ENCODE data around the gene UBE2E1. TPM values are rescaled to one million over a fixed set of nuclear protein-coding genes. Genes with fewer than 3 reads are reported as not detected.

UBE2E1 gene
- total RNA-seq, 2 donors from 2014 or later, result 41.2 to 53.3 TPM

DNA sequence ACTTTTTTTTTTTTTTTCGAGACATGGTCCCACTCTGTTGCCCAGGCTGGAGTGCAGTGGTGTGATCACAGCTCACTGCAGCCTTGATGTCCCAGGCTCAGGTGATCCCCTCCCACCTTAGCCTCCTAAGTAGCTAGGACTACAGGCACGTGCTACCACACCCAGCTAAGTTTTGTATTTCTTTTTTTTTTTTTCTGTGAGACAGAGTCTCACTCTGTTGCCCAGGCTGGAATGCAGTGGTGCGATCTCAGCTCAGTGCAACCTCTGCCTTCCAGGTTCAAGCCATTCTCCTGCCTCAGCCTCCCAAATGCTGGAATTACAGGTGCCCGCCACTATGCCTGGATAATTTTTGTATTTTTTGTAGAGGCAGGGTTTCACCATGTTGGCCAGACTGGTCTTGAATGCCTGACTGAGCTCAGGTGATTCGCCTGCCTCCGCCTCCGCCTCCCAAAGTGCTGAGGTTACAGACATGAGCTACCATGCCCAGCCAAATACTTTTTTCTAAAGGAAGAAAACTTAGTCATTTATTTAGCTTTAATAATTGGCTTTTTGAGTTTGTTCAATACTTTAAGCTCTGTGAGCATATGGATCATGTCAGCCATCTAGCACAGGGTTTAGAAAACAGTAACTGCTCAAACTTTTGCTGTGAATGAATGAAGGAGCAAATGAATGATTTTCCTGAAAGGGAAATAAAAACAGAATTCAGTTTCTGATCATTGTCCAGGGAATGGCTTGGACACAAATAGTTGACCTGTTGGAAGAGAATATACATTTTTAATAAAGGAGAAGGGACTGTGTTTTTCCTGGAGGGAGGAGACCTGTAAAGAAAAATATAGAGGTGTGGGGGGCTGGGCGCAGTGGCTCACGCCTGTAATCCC lies 26.0 kb downstream of the UBE2E1 start:
- no peak for DNase-seq (ENCODE audit: low spot score)
- no peak for TF ChIP-seq CTCF (IDR thresholded peaks at IDR 0.05)
- no peak for ATAC-seq (ENCODE audit: insufficient number of reproducible peaks, low FRiP score, low read depth)
- H3K27me3 ChIP-seq (replicated peaks; ENCODE audit: insufficient read depth), result no peaks in the 10 kb centered on the region
- H3K4me3 ChIP-seq, result no peak overlapping the region
- no peaks in the 10 kb centered on the region for H3K9me3 ChIP-seq
- H3K4me1 ChIP-seq (ENCODE audit: control insufficient read depth in 1 of 2, low read depth in 2 of 2), result peaks cover 13 to 19% of the 10 kb centered on the region in 2 donors
- no peaks in the 10 kb centered on the region for H3K36me3 ChIP-seq
- no peak overlapping the region for H3K27ac ChIP-seq

- no peak for ATAC-seq (ENCODE audit: insufficient number of reproducible peaks, low FRiP score, low read depth)
- DNase-seq (ENCODE audit: low spot score), result no peak
- no peak for TF ChIP-seq CTCF (IDR thresholded peaks at IDR 0.05)
Observed at GRCh38 chr3:23832523-23832922, 26.8 kb downstream of the UBE2E1 start.

GRCh38 chr3:23834082-23834870 lies 28.5 kb downstream of the UBE2E1 start:
- TF ChIP-seq CTCF (IDR thresholded peaks at IDR 0.05), result no peak
- Histone ChIP-seq H3K9me3 (no peaks in the 10 kb centered on the region), H3K27ac (no peak overlapping the region), H3K4me3 (no peak overlapping the region), H3K4me1 (ENCODE audit: control insufficient read depth in 1 of 2, low read depth in 2 of 2) (peaks cover 22 to 23% of the 10 kb centered on the region in 2 donors), H3K36me3 (no peaks in the 10 kb centered on the region), H3K27me3 (replicated peaks; ENCODE audit: insufficient read depth) (no peaks in the 10 kb centered on the region)
- DNase-seq (ENCODE audit: low spot score) (no peak), ATAC-seq (ENCODE audit: insufficient number of reproducible peaks, low FRiP score, low read depth) (no peak)

More at GRCh38 chr3:23832523-23832922, 26.8 kb downstream of the UBE2E1 start:
- Histone ChIP-seq H3K9me3 (no peaks in the 10 kb centered on the region), H3K27ac (no peak overlapping the region), H3K36me3 (no peaks in the 10 kb centered on the region), H3K4me1 (ENCODE audit: control insufficient read depth in 1 of 2, low read depth in 2 of 2) (peaks cover 21 to 22% of the 10 kb centered on the region in 2 donors), H3K4me3 (no peak overlapping the region), H3K27me3 (replicated peaks; ENCODE audit: insufficient read depth) (no peaks in the 10 kb centered on the region)

DNA sequence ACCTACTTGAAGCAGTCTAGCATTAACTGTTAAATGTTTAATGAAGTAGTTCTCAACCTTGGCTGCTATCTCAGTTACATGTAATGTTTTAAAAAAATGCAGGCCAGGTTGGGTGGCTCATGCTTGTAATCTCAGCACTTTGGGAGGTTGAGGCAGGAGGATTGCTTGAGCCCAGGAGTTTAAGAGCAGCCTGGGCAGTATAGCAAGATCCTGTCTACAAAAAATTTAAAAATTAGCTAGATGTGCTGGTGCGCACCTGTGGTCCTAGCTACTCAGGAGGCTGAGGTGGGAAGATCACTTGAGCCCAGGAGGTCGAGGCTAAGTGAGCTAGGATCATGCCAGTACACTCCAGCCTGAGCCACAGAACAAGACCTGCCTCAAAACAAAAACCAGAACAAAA lies 29.3 kb downstream of the UBE2E1 start:
- Histone ChIP-seq H3K4me1 (ENCODE audit: control insufficient read depth in 1 of 2, low read depth in 2 of 2) (peaks cover 18 to 23% of the 10 kb centered on the region in 2 donors), H3K27ac (no peak overlapping the region), H3K27me3 (replicated peaks; ENCODE audit: insufficient read depth) (no peaks in the 10 kb centered on the region), H3K4me3 (no peak overlapping the region), H3K9me3 (no peaks in the 10 kb centered on the region), H3K36me3 (no peaks in the 10 kb centered on the region)
- TF ChIP-seq CTCF (IDR thresholded peaks at IDR 0.05), result no peak
- no peak for ATAC-seq (ENCODE audit: insufficient number of reproducible peaks, low FRiP score, low read depth)
- no peak for DNase-seq (ENCODE audit: low spot score)

- no peak for TF ChIP-seq CTCF (IDR thresholded peaks at IDR 0.05)
- no peaks in the 10 kb centered on the region for H3K36me3 ChIP-seq
- H3K27me3 ChIP-seq (replicated peaks; ENCODE audit: insufficient read depth), result no peaks in the 10 kb centered on the region
- H3K27ac ChIP-seq, result no peak overlapping the region
- H3K4me3 ChIP-seq, result no peak overlapping the region
- peaks cover 17 to 23% of the 10 kb centered on the region in 2 donors for H3K4me1 ChIP-seq (ENCODE audit: control insufficient read depth in 1 of 2, low read depth in 2 of 2)
- DNase-seq (ENCODE audit: low spot score) (no peak), ATAC-seq (ENCODE audit: insufficient number of reproducible peaks, low FRiP score, low read depth) (no peak)
- no peaks in the 10 kb centered on the region for H3K9me3 ChIP-seq
Observed at GRCh38 chr3:23835802-23836201, 30.0 kb downstream of the UBE2E1 start.
